Caco-2 (cell line): ENCODE results near the gene ATG16L2. TPM values are rescaled to one million over a fixed set of nuclear protein-coding genes. Genes with fewer than 3 reads are reported as not detected.

Experiments
- BruUV-seq: library from RNA; stranded (reverse); fragments of 400-500 nt; replicated peaks from 2 replicates; lab custom pipeline; 2021; lab: Mats Ljungman, UMichigan
- CTCF ChIA-PET: fragments of 300-600 bp; sonication (Branson Sonifier 250); formaldehyde crosslinking; loops from one replicate; lab custom pipeline; 2022; ENCODE audit warnings: antibody characterized with exemption; lab: Charles Lee
- POLR2A ChIA-PET: fragments of 300-600 bp; sonication (Branson Sonifier 250); formaldehyde crosslinking; loops from one replicate; lab custom pipeline; 2022; ENCODE audit warnings: antibody characterized with exemption; lab: Charles Lee
- DNase-seq, 2 experiments: peaks; one replicate each; pipeline versions ENCODE4 v3.0.0 to v3.0.0-alpha.2; 2020 to 2022
- H3K27me3 ChIP-seq: replicated peaks from 2 replicates; pipeline ENCODE4 v1.6.0; 2011; ENCODE audit warnings: low read length; ENCODE audit not compliant: control insufficient read depth, insufficient read depth
- H3K36me3 ChIP-seq: 2 replicates; pipeline ENCODE4 v1.5.1; 2011; ENCODE audit warnings: low read length; ENCODE audit not compliant: control insufficient read depth, insufficient read depth
- H3K4me1 ChIP-seq: fragments of 250-450 bp; sonication (Bioruptor Pico); 2 replicates; pipeline ENCODE4 v1.5.1; 2020; ENCODE audit warnings: mild to moderate bottlenecking
- H3K4me3 ChIP-seq: 2 replicates; pipeline ENCODE4 v1.5.1; 2011; ENCODE audit warnings: low read depth, mild to moderate bottlenecking, control low read depth, low read length
- H3K9me3 ChIP-seq: fragments of 250-450 bp; sonication (Bioruptor Pico); 2 replicates; pipeline ENCODE4 v1.5.1; 2020; ENCODE audit warnings: mild to moderate bottlenecking, moderate library complexity
- H3K27ac Mint-ChIP-seq: one replicate; pipeline ENCODE4 v1.8.0; 2022; ENCODE audit warnings: mixed read lengths; ENCODE audit not compliant: unreplicated experiment
- H3K27me3 Mint-ChIP-seq: one replicate; pipeline ENCODE4 v1.8.0; 2022; ENCODE audit warnings: mixed read lengths; ENCODE audit not compliant: insufficient read depth, unreplicated experiment
- H3K36me3 Mint-ChIP-seq: one replicate; pipeline ENCODE4 v1.8.0; 2022; ENCODE audit warnings: mild to moderate bottlenecking, mixed read lengths; ENCODE audit not compliant: insufficient read depth, unreplicated experiment
- H3K4me1 Mint-ChIP-seq: one replicate; pipeline ENCODE4 v1.8.0; 2022; ENCODE audit warnings: low read depth, mixed read lengths; ENCODE audit not compliant: unreplicated experiment
- H3K4me3 Mint-ChIP-seq: one replicate; pipeline ENCODE4 v1.8.0; 2022; ENCODE audit warnings: mild to moderate bottlenecking, moderate library complexity, mixed read lengths; ENCODE audit not compliant: unreplicated experiment
- H3K9me3 Mint-ChIP-seq: one replicate; pipeline ENCODE4 v1.8.0; 2022; ENCODE audit warnings: mixed read lengths; ENCODE audit not compliant: unreplicated experiment
- CTCF ChIP-seq, 2 experiments: fragments of 200-600 bp in 1 of 2; IDR thresholded peaks; 1 replicate in 1 of 2; 2 replicates in 1 of 2; pipeline versions ENCODE4 v1.5.1 to v1.8.0; 2011 to 2022; ENCODE audit warnings: antibody characterized with exemption in 1 of 2, control low read depth in 1 of 2, inconsistent platforms in 1 of 2, low read depth in 1 of 2, low read length in 1 of 2, mild to moderate bottlenecking in 1 of 2, moderate library complexity in 1 of 2; ENCODE audit not compliant: insufficient read depth in 1 of 2, severe bottlenecking in 1 of 2, unreplicated experiment in 1 of 2
- intact Hi-C: fragments of 100-400 bp; cut with micrococcal nuclease; formaldehyde crosslinking; loops from one replicate; pipeline ENCODE4 v1.10.0; 2022; ENCODE audit not compliant: unreplicated experiment
- total RNA-seq: library from RNA; stranded (reverse); gene quantifications from 2 replicates; pipeline ENCODE4 v1.2.3, GENCODE V29; 2022

The ATG16L2 gene
- total RNA-seq, 1 experiment from 2014 or later: 19.3 TPM

GRCh38 chr11:72769680-72770079, 44.5 kb upstream of the ATG16L2 start:
- Mint-ChIP-seq H3K4me3 (no peak overlapping the region), H3K36me3 (peaks cover 55% of the 10 kb centered on the region), H3K27me3 (no peaks in the 10 kb centered on the region), H3K27ac (no peak overlapping the region), H3K4me1 (peaks cover 45% of the 10 kb centered on the region), H3K9me3 (no peaks in the 10 kb centered on the region)
- Histone ChIP-seq H3K4me1 (peaks cover 26% of the 10 kb centered on the region), H3K27me3 (no peaks in the 10 kb centered on the region), H3K4me3 (no peak overlapping the region), H3K36me3 (peaks cover 14% of the 10 kb centered on the region), H3K9me3 (no peaks in the 10 kb centered on the region)
- POLR2A ChIA-PET: interaction anchor here (0.7 kb wide), 1 partner anchor 10 kb away, joined by 3 read pairs; no protein-coding TSS in a partner anchor
- TF ChIP-seq CTCF (IDR thresholded peaks at IDR 0.05; ENCODE audit: insufficient read depth in 1 of 2, low read depth in 1 of 2, low read length in 1 of 2, severe bottlenecking in 1 of 2, unreplicated experiment in 1 of 2): no peak
- CTCF ChIA-PET: interaction anchor here (2.0 kb wide), 1 partner anchor 24 kb away, joined by 8 read pairs; the partner anchor contains the start of gene STARD10
- no TSS peak for BruUV-seq
- intact Hi-C loops: no loop called here
- DNase-seq: no peak

DNA sequence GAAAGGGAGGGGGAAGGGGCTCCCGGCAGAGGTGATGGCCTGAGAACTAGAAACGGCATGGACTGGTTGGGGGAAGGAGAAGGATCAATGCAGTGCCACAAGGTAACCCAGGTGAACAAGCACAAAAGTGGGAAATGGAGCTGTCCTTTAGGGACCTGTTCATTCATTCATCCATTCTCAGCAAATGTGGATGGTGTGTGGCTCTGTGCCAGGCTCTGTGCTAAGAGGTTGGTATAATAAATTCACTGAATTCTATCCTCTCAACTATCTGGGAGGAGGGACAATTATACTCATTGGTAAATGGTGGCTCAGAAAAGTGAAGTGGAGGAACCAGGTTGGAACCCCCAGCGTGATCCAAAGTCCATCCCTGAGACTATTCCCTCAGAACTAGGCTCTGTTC, 43.4 kb upstream of the ATG16L2 start:
- intact Hi-C loops: no loop called here
- peaks cover 54% of the 10 kb centered on the region for H3K4me1 Mint-ChIP-seq
- H3K27me3 Mint-ChIP-seq: no peaks in the 10 kb centered on the region
- no TSS peak for BruUV-seq
- no peak overlapping the region for H3K4me3 ChIP-seq
- no peaks in the 10 kb centered on the region for H3K9me3 Mint-ChIP-seq
- no peak for DNase-seq
- CTCF ChIA-PET: interaction anchor here (0.8 to 2.0 kb wide), 2 partner anchors 18 to 23 kb away, joined by 3 to 8 read pairs; partner anchors contain the start of gene STARD10
- TF ChIP-seq CTCF (IDR thresholded peaks at IDR 0.05; ENCODE audit: insufficient read depth in 1 of 2, low read depth in 1 of 2, low read length in 1 of 2, severe bottlenecking in 1 of 2, unreplicated experiment in 1 of 2): no peak
- peaks cover 16% of the 10 kb centered on the region for H3K36me3 ChIP-seq
- H3K4me3 Mint-ChIP-seq: no peak overlapping the region
- no peaks in the 10 kb centered on the region for H3K27me3 ChIP-seq
- POLR2A ChIA-PET: interaction anchor here (1.6 kb wide), 1 partner anchor 15 kb away, joined by 6 read pairs; no protein-coding TSS in a partner anchor
- peaks cover 24% of the 10 kb centered on the region for H3K4me1 ChIP-seq
- H3K36me3 Mint-ChIP-seq: peaks cover 56% of the 10 kb centered on the region
- H3K9me3 ChIP-seq: no peaks in the 10 kb centered on the region
- H3K27ac Mint-ChIP-seq: peak overlapping the region; percentile 26

GRCh38 chr11:72771507-72771906, 42.7 kb upstream of the ATG16L2 start:
- TF ChIP-seq CTCF (IDR thresholded peaks at IDR 0.05; ENCODE audit: insufficient read depth in 1 of 2, low read depth in 1 of 2, low read length in 1 of 2, severe bottlenecking in 1 of 2, unreplicated experiment in 1 of 2): no peak
- peaks cover 58% of the 10 kb centered on the region for H3K36me3 Mint-ChIP-seq
- Histone ChIP-seq H3K4me1 (peaks cover 26% of the 10 kb centered on the region), H3K27me3 (no peaks in the 10 kb centered on the region), H3K36me3 (peaks cover 20% of the 10 kb centered on the region), H3K4me3 (no peak overlapping the region), H3K9me3 (no peaks in the 10 kb centered on the region)
- DNase-seq: peak in 1 of 2 experiments; percentile 38
- ChIA-PET CTCF (interaction anchor here (1.4 to 2.0 kb wide), 2 partner anchors 15 to 23 kb away, joined by 8 to 9 read pairs; partner anchors contain the start of gene STARD10), POLR2A (interaction anchor here (1.6 kb wide), 1 partner anchor 15 kb away, joined by 6 read pairs; no protein-coding TSS in a partner anchor)
- intact Hi-C loops: no loop called here
- peaks cover 54% of the 10 kb centered on the region for H3K4me1 Mint-ChIP-seq
- no TSS peak for BruUV-seq
- H3K27ac Mint-ChIP-seq: no peak overlapping the region
- H3K4me3 Mint-ChIP-seq: no peak overlapping the region
- H3K27me3 Mint-ChIP-seq: no peaks in the 10 kb centered on the region
- H3K9me3 Mint-ChIP-seq: no peaks in the 10 kb centered on the region
